Muscle of leg (tissue), 11 donors: ENCODE data around the gene ASPN. TPM values are rescaled to one million over a fixed set of nuclear protein-coding genes. Genes with fewer than 3 reads are reported as not detected.

Source experiments
- DNase-seq: peaks from one replicate; pipeline ENCODE4 v3.0.0; 2013
- H3K27ac ChIP-seq: one replicate; pipeline ENCODE4 v1.5.1; 2013; ENCODE audit warnings: mild to moderate bottlenecking, low read length, control low read depth
- H3K27me3 ChIP-seq: one replicate; pipeline ENCODE4 v1.6.1; 2013; ENCODE audit warnings: low read length; ENCODE audit not compliant: control insufficient read depth, insufficient read depth
- H3K36me3 ChIP-seq: one replicate; pipeline ENCODE4 v1.6.1; 2013; ENCODE audit warnings: low read length; ENCODE audit not compliant: control insufficient read depth, insufficient read depth
- H3K4me1 ChIP-seq: one replicate; pipeline ENCODE4 v1.6.1; 2013; ENCODE audit warnings: low read length; ENCODE audit not compliant: control insufficient read depth, insufficient read depth
- H3K4me3 ChIP-seq: one replicate; pipeline ENCODE4 v1.5.1; 2013; ENCODE audit warnings: low read length, control low read depth
- H3K9me3 ChIP-seq: replicated peaks from 2 replicates; pipeline ENCODE4 v1.6.1; 2013; ENCODE audit warnings: low read depth, low read length; ENCODE audit not compliant: control insufficient read depth
- WGBS: methylation state at CpG from one replicate; pipeline ENCODE4 v1.1.5; 2013; ENCODE audit warnings: missing lambda C conversion rate; ENCODE audit not compliant: insufficient coverage; 5-methylcytosine and 5-hydroxymethylcytosine counted together
- polyA plus RNA-seq, 8 donors: library from polyadenylated mRNA; unstranded; fragments of 120-200 nt; gene quantifications; one replicate each; pipeline versions ENCODE4 v1.2.1 to v1.2.3, GENCODE V29; 2013; ENCODE audit warnings: inconsistent platforms in 1 of 8, low replicate concordance in 1 of 8; ENCODE audit not compliant: insufficient read length in 8 of 8, insufficient read depth in 1 of 8
- total RNA-seq: library from RNA; stranded (reverse); fragments of 120-200 nt; gene quantifications from one replicate; pipeline ENCODE4 v1.2.4, GENCODE V29; 2013

ASPN gene
- total and polyA plus RNA-seq, 9 donors = 147 to 546 (median 259) TPM

- no peaks in the 10 kb centered on the region for H3K36me3 ChIP-seq
- H3K4me1 ChIP-seq = peaks cover 11% of the 10 kb centered on the region
- DNase-seq = peak; percentile 80
- no CpG with 5 or more reads among the region's 2 CpGs for WGBS
- no peaks in the 10 kb centered on the region for H3K27me3 ChIP-seq
- peak overlapping the region; percentile 94 for H3K27ac ChIP-seq
- peak overlapping the region; percentile 37 for H3K4me3 ChIP-seq
- H3K9me3 ChIP-seq = no peaks in the 10 kb centered on the region
Observed at GRCh38 chr9:92480986-92481633, 1.2 kb downstream of the ASPN start.

DNA sequence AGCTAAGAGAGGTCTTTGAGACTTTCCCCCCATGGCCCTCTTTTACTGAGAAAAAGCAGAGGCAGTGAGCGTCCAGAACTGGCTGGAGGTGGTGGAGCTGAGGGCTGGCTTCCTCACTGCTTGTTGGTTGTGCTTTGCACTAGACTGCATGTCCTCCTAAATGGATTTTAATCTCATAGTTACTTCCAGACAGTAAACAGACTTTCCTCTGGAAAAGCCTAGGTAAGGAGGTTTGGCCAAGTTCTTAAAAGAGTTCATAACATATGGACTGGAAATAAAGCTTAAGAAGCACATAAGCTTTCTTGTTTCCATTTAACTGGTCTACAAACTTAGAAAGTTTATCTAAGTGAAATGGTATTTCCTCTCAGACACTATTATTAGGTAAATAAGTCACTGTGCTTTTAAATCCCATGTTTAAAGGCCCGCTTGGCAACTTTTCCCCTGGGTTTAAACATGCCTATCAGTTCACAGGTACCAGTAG lies 2.0 kb downstream of the ASPN start:
- Histone ChIP-seq H3K36me3 (no peaks in the 10 kb centered on the region), H3K27me3 (no peaks in the 10 kb centered on the region), H3K4me3 (peak overlapping the region; percentile 37), H3K4me1 (peaks cover 11% of the 10 kb centered on the region), H3K9me3 (no peaks in the 10 kb centered on the region), H3K27ac (peak overlapping the region; percentile 94)
- DNase-seq = peak; percentile 87
- no CpG with 5 or more reads among the region's 2 CpGs for WGBS

DNA sequence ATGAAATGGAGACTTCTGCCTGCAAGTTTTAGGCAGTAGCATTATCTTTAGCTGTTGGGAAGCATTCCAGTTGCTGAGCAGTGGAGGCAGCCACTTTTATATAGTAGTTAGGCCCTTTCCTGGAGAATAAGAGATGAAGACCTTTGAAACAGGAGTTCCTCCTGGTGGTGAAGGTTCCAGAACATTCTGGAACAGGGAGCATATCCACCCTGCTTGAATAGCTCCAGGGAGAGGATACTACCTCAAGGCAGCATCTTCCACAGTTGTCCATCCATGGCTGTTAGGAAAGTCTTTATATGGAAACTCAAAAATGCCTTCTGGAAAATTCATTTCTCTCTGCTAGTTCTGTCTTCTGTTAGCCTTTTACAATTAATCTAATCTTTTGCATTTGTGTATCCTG lies 3.0 kb downstream of the ASPN start:
- H3K4me3 ChIP-seq = no peak overlapping the region
- no peaks in the 10 kb centered on the region for H3K27me3 ChIP-seq
- peak; percentile 51 for DNase-seq
- no peaks in the 10 kb centered on the region for H3K9me3 ChIP-seq
- H3K36me3 ChIP-seq = no peaks in the 10 kb centered on the region
- peak overlapping the region; percentile 94 for H3K27ac ChIP-seq
- peaks cover 8% of the 10 kb centered on the region for H3K4me1 ChIP-seq

DNA sequence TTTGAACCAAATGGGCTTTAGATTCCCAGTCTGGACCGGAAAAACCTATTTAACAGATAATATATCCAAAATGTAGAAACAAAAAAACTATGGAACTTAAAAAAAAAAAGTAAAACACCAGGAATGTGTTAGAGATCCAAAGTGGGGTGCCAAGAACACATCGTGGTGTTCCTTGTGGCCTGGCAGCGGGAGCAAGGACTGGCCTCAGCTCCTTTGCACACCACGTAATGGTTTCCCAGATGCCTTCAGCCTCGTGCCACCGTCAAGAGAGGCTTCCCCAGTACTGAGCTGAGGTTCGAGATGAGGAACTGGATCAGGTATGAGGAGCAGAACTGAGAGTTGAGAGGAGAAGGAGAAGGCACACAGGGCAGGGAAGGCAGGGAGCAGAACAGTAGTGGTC lies 3.5 kb downstream of the ASPN start:
- DNase-seq = no peak
- H3K27ac ChIP-seq = peak overlapping the region; percentile 94
- H3K4me1 ChIP-seq = peaks cover 8% of the 10 kb centered on the region
- H3K36me3 ChIP-seq = peaks cover 1% of the 10 kb centered on the region
- H3K4me3 ChIP-seq = no peak overlapping the region
- 77% methylated on average over 4 of the region's 7 CpGs for WGBS
- H3K9me3 ChIP-seq = no peaks in the 10 kb centered on the region
- H3K27me3 ChIP-seq = no peaks in the 10 kb centered on the region

GRCh38 chr9:92476962-92477361 lies 5.3 kb downstream of the ASPN start:
- no peaks in the 10 kb centered on the region for H3K9me3 ChIP-seq
- no peaks in the 10 kb centered on the region for H3K27me3 ChIP-seq
- H3K27ac ChIP-seq = no peak overlapping the region
- H3K4me1 ChIP-seq = no peaks in the 10 kb centered on the region
- DNase-seq = no peak
- H3K4me3 ChIP-seq = no peak overlapping the region
- WGBS = no CpG with 5 or more reads among the region's 1 CpG
- peaks cover 8% of the 10 kb centered on the region for H3K36me3 ChIP-seq

GRCh38 chr9:92474587-92474986 lies 7.7 kb downstream of the ASPN start:
- peak; percentile 78 for DNase-seq
- H3K27ac ChIP-seq = no peak overlapping the region
- H3K4me3 ChIP-seq = no peak overlapping the region
- H3K9me3 ChIP-seq = no peaks in the 10 kb centered on the region
- no peaks in the 10 kb centered on the region for H3K4me1 ChIP-seq
- H3K36me3 ChIP-seq = peaks cover 10% of the 10 kb centered on the region
- no peaks in the 10 kb centered on the region for H3K27me3 ChIP-seq
- WGBS = no CpG with 5 or more reads among the region's 3 CpGs

GRCh38 chr9:92468206-92468605 lies 14.1 kb downstream of the ASPN start:
- Histone ChIP-seq H3K27ac (no peak overlapping the region), H3K36me3 (peaks cover 11% of the 10 kb centered on the region), H3K9me3 (no peaks in the 10 kb centered on the region), H3K4me1 (no peaks in the 10 kb centered on the region), H3K4me3 (no peak overlapping the region), H3K27me3 (no peaks in the 10 kb centered on the region)
- no peak for DNase-seq
- WGBS = no CpG with 5 or more reads among the region's 2 CpGs

DNA sequence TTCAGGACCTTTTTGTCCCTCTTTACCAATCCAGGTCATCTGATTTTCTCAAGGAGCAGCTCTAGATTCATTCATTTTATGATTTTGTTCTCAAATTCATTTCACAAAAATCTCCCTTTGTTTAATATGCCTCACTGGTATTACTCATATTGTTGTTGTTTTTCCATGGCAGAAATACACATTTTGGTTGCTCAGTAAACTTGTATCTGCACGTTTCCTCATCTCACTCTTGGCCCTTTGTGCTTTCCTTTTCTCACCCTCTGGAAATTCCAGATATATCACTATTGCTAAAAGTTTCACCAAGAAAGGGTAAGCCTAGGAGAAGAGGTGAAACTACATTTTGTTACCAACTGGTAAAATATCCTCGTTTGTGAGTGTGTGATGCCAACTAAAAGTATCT lies 14.8 kb downstream of the ASPN start:
- Histone ChIP-seq H3K4me3 (no peak overlapping the region), H3K4me1 (no peaks in the 10 kb centered on the region), H3K27ac (no peak overlapping the region), H3K9me3 (no peaks in the 10 kb centered on the region), H3K27me3 (no peaks in the 10 kb centered on the region), H3K36me3 (peaks cover 6% of the 10 kb centered on the region)
- no peak for DNase-seq
- WGBS = no CpG with 5 or more reads among the region's 2 CpGs

DNA sequence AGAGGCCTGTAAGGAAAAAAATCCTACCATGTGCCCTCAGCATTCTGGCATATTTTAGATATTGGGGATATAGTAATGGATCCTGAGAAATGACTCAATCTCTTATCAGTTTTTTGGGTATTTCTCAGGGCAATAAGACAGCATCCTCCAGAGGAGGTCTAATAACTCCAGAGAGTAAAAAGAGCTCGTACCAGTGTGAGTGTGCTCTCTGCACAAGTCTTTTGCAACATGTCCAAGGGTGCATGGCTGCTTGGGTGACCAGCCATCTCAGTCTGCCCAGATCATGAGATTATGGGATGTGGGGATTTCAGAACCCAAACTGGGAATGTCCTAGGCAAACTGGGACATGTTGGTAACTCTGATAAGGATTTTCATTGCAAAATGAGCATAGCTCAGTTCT lies 15.3 kb downstream of the ASPN start:
- Histone ChIP-seq H3K9me3 (no peaks in the 10 kb centered on the region), H3K4me3 (no peak overlapping the region), H3K27ac (no peak overlapping the region), H3K4me1 (no peaks in the 10 kb centered on the region), H3K27me3 (no peaks in the 10 kb centered on the region), H3K36me3 (peaks cover 6% of the 10 kb centered on the region)
- no peak for DNase-seq
- 89% methylated on average over 1 of the region's 1 CpG for WGBS

DNA sequence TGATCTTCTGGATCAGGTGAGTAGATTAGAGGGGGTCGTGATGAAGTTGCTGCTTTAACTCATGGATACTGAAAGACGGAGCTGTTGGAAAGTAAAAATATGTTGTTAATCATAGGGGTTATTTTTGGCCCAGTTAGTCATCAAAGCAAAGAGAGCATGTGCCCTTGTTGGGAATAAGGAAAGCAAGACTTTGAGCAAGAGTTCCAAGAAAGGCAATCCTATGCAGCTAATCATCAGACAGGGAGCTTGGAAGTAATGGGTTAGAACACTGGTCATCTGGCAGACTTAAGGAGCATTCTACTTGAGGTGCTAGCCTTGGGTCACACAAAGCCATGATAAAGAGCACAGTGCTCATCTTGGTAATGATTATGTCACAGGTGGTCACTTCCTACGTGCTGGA lies 18.3 kb downstream of the ASPN start:
- no peak overlapping the region for H3K27ac ChIP-seq
- no peaks in the 10 kb centered on the region for H3K27me3 ChIP-seq
- no peak for DNase-seq
- no peaks in the 10 kb centered on the region for H3K9me3 ChIP-seq
- H3K36me3 ChIP-seq = peaks cover 2% of the 10 kb centered on the region
- 83% methylated on average over 1 of the region's 3 CpGs for WGBS
- H3K4me3 ChIP-seq = no peak overlapping the region
- no peaks in the 10 kb centered on the region for H3K4me1 ChIP-seq

- Histone ChIP-seq H3K9me3 (no peaks in the 10 kb centered on the region), H3K4me1 (no peaks in the 10 kb centered on the region), H3K36me3 (peaks cover 2% of the 10 kb centered on the region), H3K27ac (no peak overlapping the region), H3K4me3 (no peak overlapping the region), H3K27me3 (no peaks in the 10 kb centered on the region)
- DNase-seq = no peak
Observed at GRCh38 chr9:92463387-92463786, 18.9 kb downstream of the ASPN start.
